Measurements from ENCODE around the gene CFAP251.

GRCh38 chr12:122051231-122051876 lies 133.0 kb downstream of the CFAP251 start:
- TF ChIP-seq, protein P1, sequence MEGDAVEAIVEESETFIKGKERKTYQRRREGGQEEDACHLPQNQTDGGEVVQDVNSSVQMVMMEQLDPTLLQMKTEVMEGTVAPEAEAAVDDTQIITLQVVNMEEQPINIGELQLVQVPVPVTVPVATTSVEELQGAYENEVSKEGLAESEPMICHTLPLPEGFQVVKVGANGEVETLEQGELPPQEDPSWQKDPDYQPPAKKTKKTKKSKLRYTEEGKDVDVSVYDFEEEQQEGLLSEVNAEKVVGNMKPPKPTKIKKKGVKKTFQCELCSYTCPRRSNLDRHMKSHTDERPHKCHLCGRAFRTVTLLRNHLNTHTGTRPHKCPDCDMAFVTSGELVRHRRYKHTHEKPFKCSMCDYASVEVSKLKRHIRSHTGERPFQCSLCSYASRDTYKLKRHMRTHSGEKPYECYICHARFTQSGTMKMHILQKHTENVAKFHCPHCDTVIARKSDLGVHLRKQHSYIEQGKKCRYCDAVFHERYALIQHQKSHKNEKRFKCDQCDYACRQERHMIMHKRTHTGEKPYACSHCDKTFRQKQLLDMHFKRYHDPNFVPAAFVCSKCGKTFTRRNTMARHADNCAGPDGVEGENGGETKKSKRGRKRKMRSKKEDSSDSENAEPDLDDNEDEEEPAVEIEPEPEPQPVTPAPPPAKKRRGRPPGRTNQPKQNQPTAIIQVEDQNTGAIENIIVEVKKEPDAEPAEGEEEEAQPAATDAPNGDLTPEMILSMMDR (IDR thresholded peaks at IDR 0.05) = no peak
- no peak for TF ChIP-seq POLR2A (IDR thresholded peaks at IDR 0.05)

Data from sigmoid colon (tissue), 3 donors.